GM19438 (cell line): Measurements from ENCODE around the gene SNX5.

Source experiments
- ATAC-seq: cut with Tn5 transposase; IDR thresholded peaks from one replicate; pipeline ENCODE4 v1.9.1; 2021; ENCODE audit warnings: low read depth; ENCODE audit not compliant: unreplicated experiment

Gene SNX5

GRCh38 chr20:17968366-17969277, at the start of gene SNX5, which contains the start of gene MGME1:
Gene SNX5 (minus strand): TSS chr20:17968794. CDS start chr20:17968425, 369 bp downstream.
Gene MGME1 (plus strand): TSS chr20:17969018. CDS start chr20:17969860, 842 bp downstream.
- ATAC-seq = peak; percentile 70

- no peak for ATAC-seq
These were observed 49.5 kb upstream of the SNX5 start for GRCh38 chr20:18018100-18018499.

- ATAC-seq = no peak
These were observed 48.2 kb upstream of the SNX5 start for GRCh38 chr20:18016772-18017171.

DNA sequence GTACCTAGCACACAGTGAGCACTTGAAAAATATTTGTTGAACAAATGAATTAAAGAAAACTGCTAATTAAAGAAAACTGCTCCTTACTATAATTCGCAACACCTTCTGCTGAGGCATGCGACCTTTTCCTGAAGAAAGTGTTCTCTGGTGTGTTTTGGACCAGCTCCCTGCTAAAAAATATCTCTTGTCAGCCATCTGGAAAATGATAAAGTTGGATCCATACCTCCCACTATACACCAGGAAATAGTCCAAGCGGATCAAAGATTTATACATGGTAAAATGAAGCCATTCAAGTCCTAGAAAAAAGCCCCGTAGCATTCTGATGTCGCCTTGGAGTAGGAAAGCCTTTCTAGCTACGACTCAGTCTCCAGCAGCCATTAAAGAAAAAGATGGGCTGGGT, 45.8 kb upstream of the SNX5 start:
- no peak for ATAC-seq

DNA sequence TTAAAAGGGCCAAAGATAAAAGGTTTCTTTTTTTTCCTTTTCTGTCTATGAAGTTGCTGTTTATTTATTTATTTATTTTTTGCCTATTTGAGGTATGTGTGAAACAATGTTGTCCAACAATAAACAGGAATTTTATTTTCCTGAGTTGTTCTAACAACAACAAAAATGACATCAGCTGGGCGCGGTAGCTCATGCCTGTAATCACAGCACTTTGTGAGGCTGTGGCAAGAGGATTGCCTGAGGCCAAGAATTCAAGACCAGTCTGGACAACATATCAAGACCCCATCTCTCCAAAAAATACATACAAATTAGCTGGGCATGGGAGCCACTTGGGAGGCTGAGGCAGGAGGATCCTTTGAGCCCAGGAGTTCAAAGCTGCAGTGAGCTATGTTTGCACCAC, 44.3 kb upstream of the SNX5 start:
- no peak for ATAC-seq

DNA sequence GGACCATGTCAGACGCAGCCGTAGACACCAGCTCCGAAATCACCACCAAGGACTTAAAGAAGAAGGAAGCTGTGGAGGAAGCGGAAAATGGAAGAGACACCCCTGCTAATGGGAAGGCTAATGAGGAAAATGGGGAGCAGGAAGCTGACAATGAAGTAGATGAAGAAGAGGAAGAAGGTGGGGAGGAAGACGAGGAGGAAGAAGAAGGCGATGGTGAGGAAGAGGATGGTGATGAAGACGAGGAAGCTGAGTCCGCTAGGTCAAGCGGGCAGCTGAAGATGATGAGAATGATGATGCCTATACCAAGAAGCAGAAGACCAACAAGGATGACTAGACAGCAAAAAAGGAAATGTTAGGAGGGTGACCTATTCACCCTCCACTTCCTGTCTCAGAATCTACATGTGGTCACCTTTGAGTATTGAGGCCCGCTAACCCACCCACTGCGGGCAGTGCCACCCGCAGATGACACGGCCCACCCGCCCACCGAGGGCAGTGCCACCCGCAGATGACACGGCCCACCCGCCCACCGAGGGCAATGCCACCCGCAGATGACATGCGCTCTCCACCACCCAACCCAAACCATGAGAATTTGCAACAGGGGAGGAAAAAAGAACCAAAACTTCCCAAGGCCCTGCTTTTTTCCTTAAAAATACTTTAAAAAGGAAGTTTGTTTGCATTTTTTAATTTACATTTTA, 43.5 kb upstream of the SNX5 start:
- no peak for ATAC-seq

DNA sequence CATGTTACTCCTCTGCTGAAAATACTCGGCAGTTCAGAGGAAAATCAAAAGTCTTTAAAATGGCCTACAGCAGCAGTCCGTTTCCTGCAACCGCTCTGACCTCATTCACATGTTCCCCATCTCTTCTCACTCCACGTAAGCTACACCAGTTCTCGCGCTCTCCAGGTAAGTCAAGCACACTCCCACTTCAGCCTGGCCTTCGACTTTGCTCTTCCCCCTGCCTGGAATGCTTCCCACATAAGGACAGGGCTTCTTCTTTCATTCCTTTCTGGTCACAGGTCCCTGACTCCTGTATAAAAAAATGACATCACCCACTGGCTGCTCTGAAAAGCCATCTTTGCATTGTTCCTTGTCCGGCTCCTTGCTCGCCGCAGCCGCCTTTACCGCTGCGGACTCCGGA, 42.9 kb upstream of the SNX5 start:
- ATAC-seq = no peak

DNA sequence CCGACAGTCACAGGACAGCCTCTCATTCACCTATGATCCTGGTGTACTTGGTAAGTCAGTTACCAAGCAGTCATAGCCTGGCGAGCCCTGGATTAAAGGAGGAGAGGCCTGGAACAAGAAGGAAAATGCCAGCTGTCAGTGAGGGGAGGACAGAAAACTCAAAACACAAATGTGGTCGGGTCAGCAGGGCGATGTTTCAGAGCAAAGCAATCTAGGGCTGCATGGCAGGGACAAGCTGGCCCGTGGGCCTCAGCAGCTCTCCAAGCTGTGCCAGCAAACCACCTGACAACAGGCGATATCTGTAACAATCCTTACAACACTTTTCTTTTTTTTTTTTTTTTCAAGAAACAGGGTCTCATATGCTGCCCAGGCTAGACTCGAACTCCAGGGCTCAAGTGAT, 40.5 kb upstream of the SNX5 start:
- ATAC-seq = no peak

GRCh38 chr20:18007534-18008292, 39.1 kb upstream of the SNX5 start:
- no peak for ATAC-seq

DNA sequence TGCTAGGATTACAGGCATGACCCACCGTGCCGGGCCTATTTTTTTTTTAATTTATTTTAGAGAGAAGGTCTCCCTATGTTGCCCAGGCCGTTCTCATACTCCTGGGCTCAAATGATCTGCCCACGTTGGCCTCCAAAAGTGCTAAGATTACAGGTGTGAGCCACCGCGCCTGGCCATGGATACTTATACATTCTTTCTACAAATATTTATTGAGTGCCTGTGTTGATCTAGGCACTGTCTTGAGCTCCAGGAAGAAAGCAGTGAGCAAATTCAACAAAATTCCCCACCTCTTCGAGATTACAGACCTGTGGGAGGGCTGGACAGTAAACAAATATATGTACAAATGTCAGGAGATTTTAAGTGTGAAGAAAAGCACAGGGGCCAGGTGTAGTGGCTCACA, 38.1 kb upstream of the SNX5 start:
- no peak for ATAC-seq

GRCh38 chr20:18005990-18006364, 37.4 kb upstream of the SNX5 start:
- no peak for ATAC-seq

- ATAC-seq = peak; percentile 96
These were observed 36.8 kb upstream of the SNX5 start for GRCh38 chr20:18005170-18005989.

DNA sequence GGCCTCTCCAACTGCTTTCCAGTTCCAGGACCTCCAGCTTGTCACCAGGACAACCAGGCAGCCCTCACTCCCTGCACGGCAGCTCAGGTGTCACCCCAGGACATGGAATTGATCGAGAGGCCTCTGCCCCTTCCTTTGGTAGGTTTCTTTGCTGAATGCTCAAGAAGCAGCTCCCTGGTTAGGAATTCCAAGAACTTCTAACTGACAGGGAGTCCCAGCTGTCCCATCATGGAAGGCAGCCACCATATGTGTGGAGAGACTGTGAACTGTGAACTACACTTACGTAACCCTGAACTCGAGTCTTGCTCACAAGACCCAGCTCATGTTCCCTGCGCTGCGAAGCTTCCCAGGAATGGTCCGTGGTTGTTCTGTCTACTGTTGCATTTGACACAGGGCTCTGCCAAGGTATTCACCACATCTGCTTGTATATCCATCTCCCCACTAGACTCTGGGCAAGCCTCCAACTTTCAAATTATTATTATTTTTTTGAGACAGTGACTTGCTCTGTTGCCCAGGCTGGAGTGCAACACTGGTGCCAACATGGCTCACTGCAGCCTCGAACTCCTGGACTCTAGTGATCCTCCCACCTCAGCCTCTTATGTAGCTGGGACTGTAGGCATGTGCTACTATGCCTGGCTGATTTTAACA, 35.9 kb upstream of the SNX5 start:
- no peak for ATAC-seq

DNA sequence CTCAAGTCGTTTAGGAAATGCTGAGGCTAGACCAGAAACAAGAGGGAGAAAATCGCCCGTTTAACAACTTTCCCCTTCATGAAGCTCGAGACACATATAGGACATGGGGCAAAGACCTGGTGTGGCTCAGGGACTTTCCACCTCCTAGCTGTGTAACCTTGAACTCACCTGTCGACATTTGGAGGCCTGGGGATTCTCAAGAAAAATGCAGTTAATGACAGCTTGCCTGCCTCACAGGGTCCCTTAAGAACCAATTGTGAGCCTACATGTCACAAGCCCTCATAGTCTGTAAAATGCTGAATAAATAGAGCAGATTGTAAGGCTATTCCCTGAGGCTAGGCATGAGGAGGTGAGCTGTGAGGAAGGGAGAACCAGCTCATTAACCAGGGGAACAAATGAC, 35.3 kb upstream of the SNX5 start:
- no peak for ATAC-seq

DNA sequence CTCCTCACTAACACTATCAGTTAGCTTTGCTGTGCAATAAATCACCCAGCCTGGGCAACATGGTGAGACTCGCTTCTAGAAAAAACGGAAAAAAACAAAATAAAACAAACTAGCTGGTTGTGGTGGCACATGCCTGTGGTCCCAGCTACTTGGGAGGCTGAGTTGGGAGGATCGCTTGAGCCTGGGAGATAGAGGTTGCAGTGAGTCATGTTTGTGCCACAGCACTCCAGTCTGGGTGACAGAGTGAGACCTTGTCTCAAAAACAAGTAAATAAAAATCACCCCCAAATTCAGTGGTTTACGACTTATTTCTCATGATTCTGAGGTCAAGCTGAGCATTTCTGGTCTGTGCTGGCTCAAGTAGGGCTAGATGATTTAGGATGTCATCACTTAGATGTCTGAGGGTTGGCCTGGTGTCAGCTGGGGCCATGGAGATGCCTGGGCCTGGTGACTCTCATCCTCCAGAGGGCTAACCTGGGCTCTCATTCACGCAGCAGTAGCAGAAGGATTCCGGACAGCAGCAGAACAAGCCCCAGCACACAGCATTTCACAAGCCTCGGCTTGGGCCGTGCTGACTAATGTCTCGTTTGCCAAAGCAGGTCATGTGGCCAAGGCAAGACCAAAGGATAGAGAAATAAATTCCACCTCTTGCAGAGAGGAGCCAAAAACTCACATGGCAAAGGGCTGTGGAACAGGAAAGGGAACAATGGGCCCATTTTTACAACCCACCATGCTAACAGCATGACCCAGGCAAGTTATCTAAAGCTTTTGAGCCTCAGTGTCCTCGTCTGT, 32.7 kb upstream of the SNX5 start:
- no peak for ATAC-seq

DNA sequence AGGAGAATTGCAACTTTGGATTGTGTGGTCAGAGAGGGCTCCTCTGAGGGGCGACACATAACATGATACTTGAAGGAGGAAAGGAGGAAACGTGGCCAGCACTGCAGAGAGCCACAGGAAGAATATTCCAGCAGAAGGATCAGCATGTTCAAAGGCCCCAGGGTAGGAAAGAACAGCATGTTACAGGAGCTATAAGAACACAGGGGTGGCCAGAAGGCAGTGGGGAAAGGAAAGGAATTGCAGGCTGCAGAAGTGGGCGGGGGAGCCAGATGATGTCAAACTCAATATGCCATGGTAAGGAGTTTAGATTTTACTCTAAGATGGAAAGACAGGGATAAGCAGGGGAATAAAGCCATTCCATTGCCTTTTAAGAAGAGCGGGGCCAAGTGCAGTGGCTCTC, 31.0 kb upstream of the SNX5 start:
- no peak for ATAC-seq

DNA sequence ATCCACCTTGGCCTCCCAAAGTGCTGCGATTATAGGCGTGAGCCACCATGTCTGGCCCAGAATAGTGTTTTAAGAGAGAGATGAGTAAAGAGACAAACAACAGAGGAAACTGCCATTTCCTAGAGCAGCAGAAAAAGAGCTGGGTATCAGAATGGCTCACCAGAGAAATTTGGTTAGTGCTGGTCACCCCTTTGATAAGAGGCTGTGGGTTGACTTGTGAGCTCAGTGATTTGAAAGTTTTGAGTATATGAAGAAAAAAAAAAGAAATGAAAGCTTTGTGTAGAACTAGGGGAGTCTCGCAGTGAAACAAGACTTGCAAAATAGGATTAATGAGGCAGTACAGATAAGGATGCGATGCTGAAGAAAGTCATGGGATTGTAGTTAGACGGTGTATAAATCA, 29.9 kb upstream of the SNX5 start:
- no peak for ATAC-seq

DNA sequence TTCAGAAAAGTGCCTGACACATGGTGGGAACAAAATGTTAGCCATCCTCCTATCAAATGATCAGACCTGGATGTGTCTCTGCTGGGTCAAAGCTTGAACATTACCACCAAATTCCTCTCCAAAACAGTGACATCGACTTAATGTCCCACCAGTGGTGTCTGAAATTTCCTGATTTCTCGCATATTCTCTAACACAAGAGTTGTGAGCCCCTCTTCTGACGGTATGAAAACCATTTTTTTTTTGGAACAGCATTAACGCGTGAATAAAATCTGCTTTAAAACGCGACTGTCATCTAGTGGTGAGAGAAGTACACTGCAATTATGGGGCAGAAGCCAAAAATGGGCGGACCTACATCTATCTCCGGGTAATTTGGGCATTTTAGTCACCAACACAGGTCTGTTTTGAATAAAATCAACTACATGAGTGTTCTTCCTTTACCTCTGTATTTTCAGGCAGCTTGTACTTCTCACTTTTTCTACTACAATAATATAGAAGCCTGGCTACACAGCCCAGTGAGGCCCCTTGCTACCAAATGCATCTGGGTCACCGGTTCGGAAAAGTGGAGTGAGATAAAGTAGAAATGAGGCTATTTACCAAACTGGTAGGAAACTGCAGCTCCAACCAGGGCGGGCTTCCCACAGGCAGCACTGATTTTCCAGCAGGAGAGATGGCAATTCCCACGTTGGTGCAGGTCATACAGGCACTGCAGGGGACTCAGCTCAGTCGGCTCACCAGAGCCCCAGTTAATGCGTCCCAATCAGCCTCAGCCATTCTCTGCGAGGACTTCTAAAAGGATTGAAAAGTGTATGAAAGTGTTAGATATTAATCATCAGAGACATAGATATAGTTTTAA, 27.6 kb upstream of the SNX5 start:
- no peak for ATAC-seq
